Loucy (cell line): ENCODE measurements around the gene SLC23A2.

Source experiments
- H2AFZ ChIP-seq: fragments of 200-600 bp; sonication (generic); 2 replicates; pipeline ENCODE4 v1.6.0; 2016; ENCODE audit warnings: antibody characterized with exemption, mild to moderate bottlenecking, low read length, moderate library complexity
- H3F3A ChIP-seq: fragments of 200-600 bp; 2 replicates; pipeline ENCODE4 v1.6.0; 2016; ENCODE audit warnings: antibody characterized with exemption, low read depth, mild to moderate bottlenecking
- H3K27me3 ChIP-seq: fragments of 200-600 bp; sonication (generic); 2 replicates; pipeline ENCODE4 v1.6.1; 2014; ENCODE audit warnings: low read length, mild to moderate bottlenecking; ENCODE audit not compliant: insufficient read depth, poor library complexity, severe bottlenecking
- H3K36me3 ChIP-seq: fragments of 200-600 bp; sonication (generic); 2 replicates; pipeline ENCODE4 v1.6.1; 2016; ENCODE audit warnings: low read length; ENCODE audit not compliant: insufficient read depth
- H3K4me1 ChIP-seq: fragments of 200-600 bp; sonication (generic); 2 replicates; pipeline ENCODE4 v1.5.1; 2014; ENCODE audit warnings: low read length, mild to moderate bottlenecking; ENCODE audit not compliant: insufficient read depth, poor library complexity, severe bottlenecking
- H3K4me2 ChIP-seq: fragments of 200-600 bp; sonication (generic); 2 replicates; pipeline ENCODE4 v1.6.0; 2014; ENCODE audit warnings: antibody characterized with exemption, low read length, low read depth, mild to moderate bottlenecking; ENCODE audit not compliant: poor library complexity, severe bottlenecking
- H3K4me3 ChIP-seq: fragments of 200-600 bp; sonication (generic); 2 replicates; pipeline ENCODE4 v1.5.1; 2014; ENCODE audit warnings: low read length, mild to moderate bottlenecking, mixed read lengths; ENCODE audit not compliant: poor library complexity, severe bottlenecking
- H3K79me2 ChIP-seq: fragments of 200-600 bp; sonication (generic); 2 replicates; pipeline ENCODE4 v1.6.1; 2014; ENCODE audit warnings: low read length; ENCODE audit not compliant: insufficient read depth
- H3K9ac ChIP-seq: fragments of 200-600 bp; sonication (generic); 2 replicates; pipeline ENCODE4 v1.6.0; 2014; ENCODE audit warnings: mild to moderate bottlenecking, low read depth, low read length, moderate library complexity; ENCODE audit not compliant: poor library complexity, severe bottlenecking
- H3K9me2 ChIP-seq: fragments of 200-600 bp; sonication (generic); replicated peaks from 2 replicates; pipeline ENCODE4 v1.6.1; 2016; ENCODE audit warnings: low read depth, low read length, mixed read lengths
- H3K9me3 ChIP-seq: fragments of 200-600 bp; sonication (generic); 2 replicates; pipeline ENCODE4 v1.6.1; 2014; ENCODE audit warnings: mild to moderate bottlenecking, antibody characterized with exemption, low read length, low read depth; ENCODE audit not compliant: insufficient read depth
- H4K20me1 ChIP-seq: fragments of 200-600 bp; sonication (generic); 2 replicates; pipeline ENCODE4 v1.6.0; 2014; ENCODE audit warnings: antibody characterized with exemption, low read length, mild to moderate bottlenecking; ENCODE audit not compliant: insufficient read depth, poor library complexity, severe bottlenecking
- CTCF ChIP-seq: fragments of 200-600 bp; sonication (generic); conservative IDR thresholded peaks from 2 replicates; pipeline ENCODE4 v1.5.1; 2014; ENCODE audit warnings: mild to moderate bottlenecking, antibody characterized with exemption, low read length
- EZH2phosphoT487 ChIP-seq: fragments of 200-600 bp; IDR thresholded peaks from 2 replicates; pipeline ENCODE4 v1.6.1; 2018; ENCODE audit warnings: antibody characterized with exemption, mild to moderate bottlenecking, moderate library complexity, borderline replicate concordance

Gene SLC23A2

DNA sequence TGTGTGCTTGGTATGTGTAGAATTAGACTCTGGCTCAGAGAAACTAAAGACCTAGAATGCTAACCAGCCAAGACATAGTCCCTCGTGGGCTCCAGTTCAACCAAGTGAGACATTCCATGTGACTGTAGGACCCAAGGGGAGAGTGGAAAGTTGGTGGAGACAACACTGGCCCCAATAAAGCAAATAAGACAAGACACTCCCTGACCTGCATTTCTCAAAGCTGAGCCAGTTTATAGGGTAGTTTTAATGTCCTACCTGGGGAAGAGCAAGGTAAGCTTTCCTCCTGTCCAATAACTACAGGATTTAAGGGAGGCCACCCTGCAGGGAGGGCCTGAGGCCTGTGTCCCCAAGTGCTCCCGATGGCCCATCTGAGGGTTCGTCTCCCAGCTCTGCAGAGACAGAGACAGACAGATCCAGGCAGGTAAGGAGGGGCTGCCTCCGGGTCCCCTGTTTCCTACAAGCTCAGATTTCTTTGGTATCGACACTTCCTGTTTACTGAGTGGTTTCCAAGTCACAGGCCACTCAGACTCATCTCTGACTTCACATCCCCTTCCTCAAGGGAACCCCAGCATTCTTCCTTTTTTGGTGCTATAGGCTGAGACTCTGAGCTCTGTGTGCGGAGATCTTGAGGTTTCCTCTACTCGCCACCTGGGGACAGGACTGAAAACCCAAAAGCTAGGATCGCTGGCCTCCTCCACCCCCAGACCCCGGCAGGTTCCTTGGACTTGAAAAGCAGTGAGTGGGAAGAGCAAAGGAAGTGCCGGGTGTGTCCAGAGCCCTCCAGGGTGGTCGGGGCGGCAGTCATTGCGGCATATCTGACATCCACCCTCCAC, 187.2 kb downstream of the SLC23A2 start:
- H2AFZ ChIP-seq, result peak overlapping the region; percentile 25; the same call in 1 of the 2 replicates
- H3K9ac ChIP-seq, result peak overlapping the region; percentile 82
- H3K36me3 ChIP-seq, result no peaks in the 10 kb centered on the region
- no peaks in the 10 kb centered on the region for H4K20me1 ChIP-seq
- H3K9me2 ChIP-seq, result no peaks in the 10 kb centered on the region
- peak overlapping the region; percentile 89 for H3K4me2 ChIP-seq
- no peaks in the 10 kb centered on the region for H3K9me3 ChIP-seq
- peaks cover 9% of the 10 kb centered on the region; the same call in 1 of the 2 replicates for H3F3A ChIP-seq
- H3K27me3 ChIP-seq, result no peaks in the 10 kb centered on the region
- TF ChIP-seq CTCF (no peak), EZH2phosphoT487 (no peak)
- peaks cover 76% of the 10 kb centered on the region for H3K79me2 ChIP-seq
- peaks cover 66% of the 10 kb centered on the region for H3K4me1 ChIP-seq
- H3K4me3 ChIP-seq, result peak overlapping the region; percentile 76

DNA sequence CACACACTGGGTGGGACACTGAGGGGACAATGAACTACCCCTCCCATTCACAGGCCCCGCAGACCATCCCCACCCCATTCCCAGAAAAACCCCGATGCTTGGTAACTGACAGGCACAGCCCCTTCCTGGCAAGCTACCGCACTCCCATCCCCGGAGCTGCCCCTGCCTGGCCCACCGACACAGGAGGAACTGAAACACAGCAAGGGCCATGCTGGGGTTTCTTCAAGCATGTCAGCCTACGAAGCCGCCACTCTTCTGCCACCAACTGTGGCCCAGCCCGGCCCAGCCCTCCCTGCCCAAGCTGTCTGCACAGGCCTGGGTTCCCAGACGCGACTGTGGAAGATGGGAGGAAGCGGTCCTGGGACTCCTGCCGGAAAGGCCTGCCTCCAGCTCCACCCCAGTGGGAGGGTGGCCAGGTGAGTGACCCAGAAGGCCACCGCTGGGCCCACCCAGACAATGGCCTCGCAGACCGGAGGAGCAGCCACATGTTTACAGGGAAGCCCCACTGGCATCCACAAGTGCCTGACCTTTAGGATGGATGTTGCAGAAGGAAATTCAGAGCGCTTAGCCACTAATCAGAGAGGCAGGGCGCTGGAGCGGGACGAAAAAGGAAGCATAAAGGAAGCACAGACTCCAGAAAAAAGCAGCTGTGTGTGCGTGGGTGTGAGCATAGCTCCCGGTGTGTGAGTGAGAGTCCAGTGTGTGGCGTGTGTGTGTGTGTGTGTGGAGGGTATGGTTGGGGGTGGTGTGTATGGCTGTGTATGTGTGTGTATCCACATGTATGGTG, 188.0 kb downstream of the SLC23A2 start:
- Histone ChIP-seq H3K79me2 (peaks cover 74% of the 10 kb centered on the region), H3K4me2 (peak overlapping the region; percentile 89), H3K4me1 (peaks cover 69% of the 10 kb centered on the region), H3K9me2 (no peaks in the 10 kb centered on the region), H2AFZ (no peak overlapping the region), H3K9ac (peak overlapping the region; percentile 64), H3F3A (peaks cover 9% of the 10 kb centered on the region; the same call in 1 of the 2 replicates), H3K4me3 (peak overlapping the region; percentile 76), H4K20me1 (no peaks in the 10 kb centered on the region), H3K27me3 (no peaks in the 10 kb centered on the region), H3K36me3 (no peaks in the 10 kb centered on the region), H3K9me3 (no peaks in the 10 kb centered on the region)
- no peak for TF ChIP-seq CTCF

GRCh38 chr20:4812641-4813075, 188.7 kb downstream of the SLC23A2 start:
- no peaks in the 10 kb centered on the region for H3K27me3 ChIP-seq
- H3K4me1 ChIP-seq, result peaks cover 69% of the 10 kb centered on the region
- H3K9ac ChIP-seq, result peak overlapping the region; percentile 64
- H3F3A ChIP-seq, result peaks cover 9% of the 10 kb centered on the region; the same call in 1 of the 2 replicates
- H3K79me2 ChIP-seq, result peaks cover 70% of the 10 kb centered on the region
- no peaks in the 10 kb centered on the region for H3K9me3 ChIP-seq
- peak overlapping the region; percentile 76 for H3K4me3 ChIP-seq
- H3K36me3 ChIP-seq, result no peaks in the 10 kb centered on the region
- H3K4me2 ChIP-seq, result peak overlapping the region; percentile 89
- H2AFZ ChIP-seq, result no peak overlapping the region
- H4K20me1 ChIP-seq, result no peaks in the 10 kb centered on the region
- TF ChIP-seq CTCF (no peak), EZH2phosphoT487 (no peak)
- H3K9me2 ChIP-seq, result no peaks in the 10 kb centered on the region
